HG03432 (cell line): ENCODE results near the gene HNRNPA3.
"Not testable (repeated sequence)": the region's sequence is repeated elsewhere in the genome, so short reads cannot be mapped to it uniquely, and the experiment has no call there.

Experiments
- ATAC-seq: cut with Tn5 transposase; IDR thresholded peaks from one replicate; pipeline ENCODE4 v1.9.1; 2021; ENCODE audit warnings: mild to moderate bottlenecking, moderate library complexity; ENCODE audit not compliant: unreplicated experiment

The HNRNPA3 gene

GRCh38 chr2:177212106-177212890 is at the start of gene HNRNPA3:
HNRNPA3 (plus strand) TSS chr2:177212794; CDS start chr2:177212800, 6 bp downstream.
- ATAC-seq = peak; percentile 92

- ATAC-seq = no peak
Measured at GRCh38 chr2:177164131-177164530, 48.5 kb upstream of the HNRNPA3 start.

- ATAC-seq = peak; percentile 70
Measured at GRCh38 chr2:177164584-177165052, 48.0 kb upstream of the HNRNPA3 start.

DNA sequence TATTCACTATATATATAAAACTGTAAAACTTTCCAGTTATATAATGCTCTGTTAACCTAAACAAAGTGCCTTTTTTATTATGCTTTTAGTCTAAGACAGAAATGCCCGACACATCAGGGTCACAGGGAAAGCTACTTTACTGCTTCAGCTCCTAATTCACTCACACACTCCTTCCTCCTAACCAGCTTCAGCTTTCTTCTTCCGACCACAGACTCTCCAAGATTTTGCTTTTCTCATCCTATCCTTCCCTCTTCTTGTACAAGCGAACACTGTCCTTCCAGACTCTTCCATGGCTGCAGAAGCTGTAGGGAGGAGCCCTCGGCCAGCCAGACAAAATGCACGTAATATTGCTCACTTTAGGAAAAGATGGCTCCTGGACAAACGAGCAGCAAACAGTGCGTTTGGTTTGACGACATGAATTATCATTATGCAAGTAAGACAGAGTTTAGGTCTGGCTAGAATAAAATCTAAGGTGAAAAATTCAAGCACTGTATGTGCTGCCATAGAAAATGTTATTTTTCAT is 47.5 kb upstream of the HNRNPA3 start:
- peak; percentile 26 for ATAC-seq

DNA sequence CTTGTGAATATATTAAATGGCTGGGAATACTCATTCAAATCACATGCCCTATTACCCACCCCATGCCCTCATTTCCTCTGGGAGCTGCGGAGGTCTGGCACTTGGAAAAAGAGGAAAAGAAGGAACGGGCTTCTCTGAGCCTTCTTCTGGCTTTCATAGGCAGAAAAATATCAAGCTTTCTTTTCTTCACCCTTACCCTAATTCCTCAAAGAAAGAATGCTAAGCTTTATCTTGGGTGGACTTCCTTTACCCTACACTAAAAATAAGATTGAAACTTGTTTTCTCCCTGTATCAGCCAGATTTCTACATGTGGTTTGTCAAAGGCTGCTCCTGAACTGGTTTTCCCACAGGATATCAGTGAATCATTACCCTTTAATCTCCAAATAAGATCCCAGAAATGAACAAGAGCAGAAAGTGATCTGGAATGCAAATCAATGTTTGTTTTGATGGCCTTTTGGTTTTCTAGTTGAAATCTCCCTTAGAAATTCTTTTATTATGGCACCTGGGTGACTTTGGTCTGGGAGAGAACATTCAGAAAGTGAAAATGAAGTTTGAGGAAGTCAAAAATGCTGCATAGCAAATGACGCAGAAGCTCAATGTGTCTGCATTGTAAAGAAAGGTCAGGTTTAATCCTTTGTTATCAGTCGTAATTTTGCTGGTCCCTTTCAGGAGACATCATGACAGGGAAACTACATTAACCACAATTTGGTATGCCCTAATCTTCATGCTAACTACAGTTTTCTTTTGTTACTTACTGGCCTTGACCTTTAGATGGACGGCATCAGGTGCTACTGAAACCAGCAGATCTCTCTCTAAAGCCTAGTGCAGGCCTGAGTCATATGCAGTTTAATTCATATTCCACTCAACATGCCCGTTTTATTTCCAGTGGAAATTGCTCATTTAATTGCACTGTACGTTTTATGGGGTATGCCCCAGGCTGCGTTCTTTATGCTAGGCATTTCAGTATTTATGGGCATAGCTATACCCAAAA is 46.6 kb upstream of the HNRNPA3 start:
- ATAC-seq = peak; percentile 61

DNA sequence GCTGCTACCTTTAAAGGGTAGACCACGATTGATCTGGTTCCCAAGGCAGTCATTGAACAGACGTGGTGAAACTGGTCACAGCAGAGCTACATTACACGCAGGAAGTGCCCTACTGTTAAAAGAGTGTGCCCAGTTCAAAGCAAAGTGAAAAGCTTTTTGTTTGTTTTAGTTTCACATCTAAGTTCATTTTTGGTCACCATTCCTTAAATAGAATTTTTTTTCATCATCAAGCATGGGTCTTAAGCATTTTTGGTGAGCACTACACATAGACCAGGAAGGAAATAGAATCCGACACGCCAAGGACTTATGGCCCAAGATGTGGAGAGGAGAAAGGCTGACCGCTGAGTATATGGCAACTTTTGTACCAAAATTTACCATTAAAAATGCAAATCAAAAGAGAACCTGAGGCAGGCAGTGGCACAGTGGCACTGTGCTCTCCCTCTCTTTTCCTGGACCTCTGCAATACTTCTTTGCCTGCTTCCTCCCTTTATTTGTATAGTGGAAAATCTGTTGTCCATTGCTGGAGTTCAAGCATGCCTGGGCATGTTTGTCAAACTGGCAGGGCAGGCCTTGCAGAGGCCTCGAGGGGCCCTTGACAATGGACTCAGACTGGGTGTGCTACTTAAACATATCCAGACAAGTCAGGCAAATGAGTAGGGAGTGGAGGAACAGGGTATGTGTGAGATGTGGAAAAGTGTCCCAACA is 42.6 kb upstream of the HNRNPA3 start:
- ATAC-seq = peak; percentile 63

GRCh38 chr2:177171418-177171865 is 41.2 kb upstream of the HNRNPA3 start:
- no peak for ATAC-seq

DNA sequence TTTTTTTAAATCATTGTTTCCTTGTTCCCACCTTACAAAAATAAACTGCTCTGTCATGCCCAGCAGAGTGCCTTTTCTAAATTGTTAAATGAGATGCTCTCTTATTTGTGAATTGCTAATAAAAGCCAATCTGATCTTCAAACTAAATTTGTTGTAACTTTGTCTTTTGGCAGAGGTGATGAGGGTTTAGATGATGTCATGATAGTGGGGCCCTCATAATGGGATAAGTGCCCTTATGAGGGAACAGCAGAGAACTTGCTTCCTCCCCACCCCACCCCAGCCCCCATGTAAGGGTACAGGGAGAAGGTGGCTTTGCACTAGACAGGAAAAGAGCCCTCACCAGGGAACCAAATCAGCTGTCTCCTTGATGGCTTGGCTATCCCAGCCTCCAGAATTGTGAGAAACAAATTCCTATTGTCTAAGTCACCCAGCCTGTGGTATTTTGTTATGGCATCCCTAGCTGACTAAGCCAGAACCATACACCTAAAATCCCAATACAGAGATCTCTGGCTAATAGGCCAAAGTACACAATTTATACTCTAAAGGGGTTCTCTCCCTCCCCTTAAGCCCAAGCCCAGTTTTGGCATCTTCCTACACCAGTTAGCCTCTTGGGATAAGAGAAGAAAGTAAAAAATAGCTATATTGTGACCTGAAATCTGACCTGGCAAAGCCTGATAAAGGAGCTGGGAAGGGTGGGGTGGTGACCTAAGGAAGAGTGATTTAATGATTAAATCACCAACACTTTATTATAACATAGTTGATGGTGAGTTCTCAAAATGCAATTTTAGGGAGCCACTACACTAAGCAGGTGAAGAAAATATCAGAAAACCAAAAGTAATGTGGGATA is 40.3 kb upstream of the HNRNPA3 start:
- ATAC-seq = no peak

GRCh38 chr2:177174486-177174885 is 38.1 kb upstream of the HNRNPA3 start:
- no peak for ATAC-seq

DNA sequence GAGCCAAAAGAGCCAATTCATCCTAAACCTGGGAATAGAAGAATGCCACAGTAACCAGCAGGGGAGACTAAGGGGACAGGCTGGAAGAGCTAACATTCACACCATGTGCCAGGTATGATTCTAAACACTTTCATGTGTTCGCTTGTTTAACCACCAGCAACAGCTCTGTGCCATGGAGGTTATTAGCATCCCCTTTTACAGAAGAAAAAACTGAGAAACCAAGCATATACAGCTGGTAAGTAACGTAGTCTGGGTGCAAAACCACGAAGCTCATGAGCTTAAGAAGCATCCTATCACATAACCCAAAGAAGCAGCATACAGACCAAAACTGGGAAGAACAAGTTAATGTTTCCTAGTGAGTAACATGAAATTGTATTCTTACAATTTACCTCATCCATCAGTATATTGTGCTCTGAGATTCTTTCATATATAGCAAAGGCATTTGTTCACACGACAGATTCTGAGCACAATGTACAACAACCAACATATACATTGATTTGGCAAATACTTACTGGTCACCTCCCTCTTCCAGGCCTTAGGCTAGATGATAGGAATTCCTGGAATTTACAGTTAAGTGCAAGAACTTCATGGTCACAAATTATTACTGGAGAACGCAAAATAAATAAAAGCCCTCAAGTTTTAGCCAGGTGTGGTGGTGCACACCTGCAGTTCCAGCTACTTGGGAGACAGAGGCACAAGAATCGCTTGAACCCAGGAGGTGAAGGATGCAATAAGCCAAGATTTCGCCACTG is 36.5 kb upstream of the HNRNPA3 start:
- no peak for ATAC-seq

GRCh38 chr2:177178797-177179196 is 33.8 kb upstream of the HNRNPA3 start:
- ATAC-seq = no peak

DNA sequence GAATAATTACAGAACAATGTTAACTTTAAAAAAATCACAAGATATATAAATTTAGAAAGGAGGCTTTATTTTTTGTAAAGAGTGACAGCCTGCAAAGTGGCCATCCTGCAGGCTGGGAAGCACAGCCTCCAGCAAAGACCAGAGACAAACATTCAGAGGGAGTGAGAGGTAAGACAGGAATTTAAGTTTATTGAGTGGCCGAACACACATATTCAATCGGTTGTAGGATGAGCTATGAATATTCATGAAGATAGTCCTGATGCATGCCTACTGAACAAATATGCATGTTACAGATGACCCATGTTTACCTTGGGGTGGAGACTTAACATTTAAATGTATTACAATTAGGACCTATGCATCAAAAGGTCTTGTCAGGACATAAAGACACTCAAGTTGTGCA is 33.4 kb upstream of the HNRNPA3 start:
- no peak for ATAC-seq

- not testable (repeated sequence) for ATAC-seq
Measured at GRCh38 chr2:177179671-177180070, 32.9 kb upstream of the HNRNPA3 start.

DNA sequence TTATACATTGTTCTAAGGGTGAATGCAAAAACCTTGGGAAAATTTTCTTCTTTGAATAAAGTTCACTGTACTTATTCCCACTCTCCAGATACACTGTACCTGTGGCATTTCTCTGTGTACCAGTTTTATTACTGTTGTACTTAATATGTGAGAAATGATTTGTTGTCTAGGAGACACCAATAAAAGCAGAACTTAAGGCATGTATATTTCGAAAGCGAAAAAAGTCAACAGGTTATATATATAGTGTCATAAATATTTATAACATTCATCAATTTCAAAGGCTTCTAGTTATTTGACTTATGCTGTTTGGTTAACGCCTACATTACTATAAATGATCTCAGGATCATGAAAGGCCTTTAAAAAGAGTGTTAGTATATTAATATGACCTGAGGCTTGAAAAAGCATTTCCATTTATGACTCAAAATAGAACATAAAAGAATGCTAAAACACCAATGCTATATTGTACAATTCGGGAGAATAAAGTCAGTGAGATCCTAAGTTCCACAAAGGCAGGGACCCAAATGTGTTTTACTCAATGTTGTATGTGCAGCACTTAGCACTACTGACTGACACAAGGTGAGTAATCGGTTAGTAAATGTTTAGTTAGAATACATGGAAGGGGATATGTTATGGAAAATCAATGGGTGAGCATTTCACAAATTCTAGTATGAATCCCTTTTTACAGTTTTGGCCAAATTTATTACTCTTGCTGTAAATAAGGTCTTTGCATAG is 32.2 kb upstream of the HNRNPA3 start:
- ATAC-seq = no peak

DNA sequence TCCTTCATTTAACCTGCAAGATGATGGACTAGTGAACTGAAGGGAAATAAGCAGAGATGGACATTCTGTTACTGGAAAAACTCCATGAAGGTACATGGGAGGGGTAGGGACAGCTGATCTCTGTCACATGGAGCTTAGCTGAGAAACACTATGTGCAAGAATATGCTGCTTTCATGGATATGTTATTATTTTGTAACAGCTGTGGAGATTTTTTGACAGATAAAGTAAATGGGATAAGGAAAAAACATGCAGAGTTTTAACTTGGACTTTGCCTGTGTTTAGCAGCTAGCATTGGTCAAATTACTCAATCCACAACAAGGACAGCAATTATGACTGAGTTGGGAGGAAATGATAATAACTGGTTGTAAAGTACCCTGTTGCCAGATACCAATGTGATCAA is 28.7 kb upstream of the HNRNPA3 start:
- no peak for ATAC-seq

GRCh38 chr2:177184606-177185005 is 28.0 kb upstream of the HNRNPA3 start:
- ATAC-seq = no peak

DNA sequence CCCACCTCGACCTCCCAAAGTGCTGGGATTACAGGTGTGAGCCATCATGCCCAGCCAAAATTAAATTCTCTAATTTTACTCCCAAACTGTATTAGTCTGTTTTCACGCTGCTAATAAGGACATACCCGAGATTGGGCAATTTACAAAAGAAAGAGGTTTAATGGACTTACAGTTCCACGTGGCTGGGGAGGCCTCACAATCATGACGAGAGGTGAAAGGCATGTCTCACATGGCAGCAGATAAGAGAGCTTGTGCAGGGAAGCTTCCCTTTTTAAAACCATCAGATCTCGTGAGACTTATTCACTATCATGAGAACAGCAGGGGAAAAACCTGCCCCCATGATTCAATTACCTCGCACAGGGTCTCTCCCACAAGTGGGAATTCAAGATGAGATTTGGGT is 26.6 kb upstream of the HNRNPA3 start:
- ATAC-seq = not testable (repeated sequence)

DNA sequence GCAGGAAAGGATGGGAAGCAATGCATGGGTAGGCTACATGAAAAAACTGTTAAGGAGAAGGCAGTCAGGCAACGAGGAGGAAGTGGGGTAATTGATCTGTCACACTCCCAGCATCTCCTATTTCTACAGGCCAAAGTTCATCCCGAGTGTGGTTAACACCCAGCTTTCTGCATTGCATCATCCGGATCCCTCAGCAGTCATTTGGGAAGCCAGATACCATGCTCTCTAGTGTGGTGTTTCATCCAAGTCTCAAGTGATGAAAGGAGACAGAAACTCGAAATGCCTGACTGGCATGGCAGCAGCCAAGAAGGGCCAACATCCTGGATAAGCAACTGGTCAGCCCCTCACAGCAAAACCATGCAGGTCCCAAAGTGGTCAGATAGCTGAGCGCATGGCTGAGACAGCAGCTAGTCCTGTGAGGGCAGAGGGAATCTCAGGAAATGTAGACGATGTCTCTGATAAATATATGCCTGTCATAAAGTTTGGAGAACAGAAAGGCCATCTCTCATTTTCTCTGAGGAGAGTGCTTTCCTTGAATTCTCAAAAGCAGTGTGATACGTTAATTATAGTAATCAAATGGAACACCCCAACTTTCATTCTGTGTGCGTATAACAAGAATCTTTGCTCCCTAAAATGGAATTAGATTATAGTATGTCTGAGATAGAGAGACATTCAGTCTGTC is 24.8 kb upstream of the HNRNPA3 start:
- ATAC-seq = no peak
